ENCODE measurements around the gene KBTBD4. TPM values are rescaled to one million over a fixed set of nuclear protein-coding genes. Genes with fewer than 3 reads are reported as not detected.
"Not testable (repeated sequence)": the region's sequence is repeated elsewhere in the genome, so short reads cannot be mapped to it uniquely, and the experiment has no call there.

The KBTBD4 gene
- polyA plus RNA-seq, 1 donor from 2014 or later: 79.5 TPM

DNA sequence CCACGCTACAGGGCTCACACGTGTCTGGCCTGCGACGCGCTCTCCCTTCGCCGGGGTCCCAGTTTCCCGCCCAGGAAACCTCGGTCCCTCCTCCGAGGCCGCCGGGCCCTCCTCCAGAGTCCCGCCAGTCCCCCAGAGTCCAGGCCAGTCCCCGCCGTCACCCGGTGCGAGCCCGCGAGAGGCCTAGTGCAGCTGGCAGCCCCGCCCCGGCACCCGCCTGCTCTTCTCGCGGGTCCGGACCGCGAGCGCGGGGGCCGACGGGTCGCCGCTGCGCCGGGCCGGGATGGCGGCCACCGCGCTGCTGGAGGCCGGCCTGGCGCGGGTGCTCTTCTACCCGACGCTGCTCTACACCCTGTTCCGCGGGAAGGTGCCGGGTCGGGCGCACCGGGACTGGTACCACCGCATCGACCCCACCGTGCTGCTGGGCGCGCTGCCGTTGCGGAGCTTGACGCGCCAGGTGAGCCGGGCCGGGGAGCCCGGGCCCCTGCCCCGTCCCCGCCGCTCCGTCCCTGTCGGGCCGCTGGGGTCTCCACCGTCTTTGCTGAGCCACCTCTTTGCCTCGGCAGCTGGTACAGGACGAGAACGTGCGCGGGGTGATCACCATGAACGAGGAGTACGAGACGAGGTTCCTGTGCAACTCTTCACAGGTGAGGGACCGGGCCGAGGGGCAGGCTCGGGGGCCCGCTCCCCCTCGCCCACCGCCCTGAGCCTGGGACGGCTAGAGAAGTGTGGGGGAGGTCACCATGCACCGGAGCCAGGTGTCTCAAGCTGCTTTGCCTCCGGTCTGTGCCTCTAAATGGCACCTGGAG is 13.2 kb downstream of the KBTBD4 start, which contains the start of gene PTPMT1:
PTPMT1 (plus strand) TSS at position 260 of the 809 bp plus-strand sequence; CDS start at position 284, 24 bp downstream.
- Histone ChIP-seq H3K9ac (ENCODE audit: low read length) (no peak within 1 kb of the TSS), H3K4me2 (ENCODE audit: low read length) (no peak within 1 kb of the TSS), H3K27me3 (ENCODE audit: insufficient read depth, low read depth, low read length) (peaks cover 16% of the 10 kb centered on the region), H3K79me2 (replicated peaks; ENCODE audit: insufficient read depth, low read length) (no peaks in the 10 kb centered on the region), H3K9me3 (ENCODE audit: low read length) (no peaks in the 10 kb centered on the region), H3F3A (ENCODE audit: insufficient read depth, low read length, poor library complexity, severe bottlenecking) (no peaks in the 10 kb centered on the region), H3K4me3 (ENCODE audit: low read length) (no peak within 1 kb of the TSS), H3K27ac (ENCODE audit: low read length) (no peak within 1 kb of the TSS), H2AFZ (ENCODE audit: low read depth, low read length) (no peak within 1 kb of the TSS), H3K36me3 (ENCODE audit: insufficient read depth, low read length) (no peaks in the 10 kb centered on the region), H4K20me1 (ENCODE audit: insufficient read depth) (no peaks in the 10 kb centered on the region), H3K9me2 (ENCODE audit: insufficient read depth, low read length) (no peaks in the 10 kb centered on the region)
- no peak for TF ChIP-seq EP300 (conservative IDR thresholded peaks at IDR 0.05; ENCODE audit: poor library complexity, severe bottlenecking)
- TF ChIP-seq TAF1 (IDR thresholded peaks at IDR 0.05; ENCODE audit: low read depth): no peak
- no peak for TF ChIP-seq REST (IDR thresholded peaks at IDR 0.05; ENCODE audit: borderline replicate concordance)
- TF ChIP-seq POLR2AphosphoS5 (IDR thresholded peaks at IDR 0.05): no peak
- TF ChIP-seq, protein P1, sequence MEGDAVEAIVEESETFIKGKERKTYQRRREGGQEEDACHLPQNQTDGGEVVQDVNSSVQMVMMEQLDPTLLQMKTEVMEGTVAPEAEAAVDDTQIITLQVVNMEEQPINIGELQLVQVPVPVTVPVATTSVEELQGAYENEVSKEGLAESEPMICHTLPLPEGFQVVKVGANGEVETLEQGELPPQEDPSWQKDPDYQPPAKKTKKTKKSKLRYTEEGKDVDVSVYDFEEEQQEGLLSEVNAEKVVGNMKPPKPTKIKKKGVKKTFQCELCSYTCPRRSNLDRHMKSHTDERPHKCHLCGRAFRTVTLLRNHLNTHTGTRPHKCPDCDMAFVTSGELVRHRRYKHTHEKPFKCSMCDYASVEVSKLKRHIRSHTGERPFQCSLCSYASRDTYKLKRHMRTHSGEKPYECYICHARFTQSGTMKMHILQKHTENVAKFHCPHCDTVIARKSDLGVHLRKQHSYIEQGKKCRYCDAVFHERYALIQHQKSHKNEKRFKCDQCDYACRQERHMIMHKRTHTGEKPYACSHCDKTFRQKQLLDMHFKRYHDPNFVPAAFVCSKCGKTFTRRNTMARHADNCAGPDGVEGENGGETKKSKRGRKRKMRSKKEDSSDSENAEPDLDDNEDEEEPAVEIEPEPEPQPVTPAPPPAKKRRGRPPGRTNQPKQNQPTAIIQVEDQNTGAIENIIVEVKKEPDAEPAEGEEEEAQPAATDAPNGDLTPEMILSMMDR (IDR thresholded peaks at IDR 0.05; ENCODE audit: poor library complexity, severe bottlenecking): no peak
- no peak for TF ChIP-seq EZH2 (IDR thresholded peaks at IDR 0.05; ENCODE audit: borderline replicate concordance, insufficient read depth, low read length, poor library complexity, severe bottlenecking)
- no peak for TF ChIP-seq RAD21 (conservative IDR thresholded peaks at IDR 0.05)
- no peak for TF ChIP-seq SMC3 (conservative IDR thresholded peaks at IDR 0.05; ENCODE audit: poor library complexity)
- no peak for TF ChIP-seq MXI1 (conservative IDR thresholded peaks at IDR 0.05; ENCODE audit: poor library complexity, severe bottlenecking)

- Histone ChIP-seq H3K27ac (ENCODE audit: low read length) (no peak overlapping the region), H3K4me3 (ENCODE audit: low read length) (no peak overlapping the region), H3K79me2 (replicated peaks; ENCODE audit: insufficient read depth, low read length) (no peaks in the 10 kb centered on the region), H3K36me3 (ENCODE audit: insufficient read depth, low read length) (no peaks in the 10 kb centered on the region), H4K20me1 (ENCODE audit: insufficient read depth) (no peaks in the 10 kb centered on the region), H3K9me3 (ENCODE audit: low read length) (no peaks in the 10 kb centered on the region), H3K9ac (ENCODE audit: low read length) (no peak overlapping the region), H2AFZ (ENCODE audit: low read depth, low read length) (no peak overlapping the region), H3K9me2 (ENCODE audit: insufficient read depth, low read length) (no peaks in the 10 kb centered on the region), H3F3A (ENCODE audit: insufficient read depth, low read length, poor library complexity, severe bottlenecking) (no peaks in the 10 kb centered on the region), H3K27me3 (ENCODE audit: insufficient read depth, low read depth, low read length) (peaks cover 16% of the 10 kb centered on the region), H3K4me2 (ENCODE audit: low read length) (no peak overlapping the region)
- no peak for TF ChIP-seq TAF1 (IDR thresholded peaks at IDR 0.05; ENCODE audit: low read depth)
- TF ChIP-seq MXI1 (conservative IDR thresholded peaks at IDR 0.05; ENCODE audit: poor library complexity, severe bottlenecking): no peak
- TF ChIP-seq REST (IDR thresholded peaks at IDR 0.05; ENCODE audit: borderline replicate concordance): no peak
- no peak for TF ChIP-seq EP300 (conservative IDR thresholded peaks at IDR 0.05; ENCODE audit: poor library complexity, severe bottlenecking)
- TF ChIP-seq, protein P1 (IDR thresholded peaks at IDR 0.05; ENCODE audit: poor library complexity, severe bottlenecking): no peak
- TF ChIP-seq EZH2 (IDR thresholded peaks at IDR 0.05; ENCODE audit: borderline replicate concordance, insufficient read depth, low read length, poor library complexity, severe bottlenecking): no peak
- no peak for TF ChIP-seq POLR2AphosphoS5 (IDR thresholded peaks at IDR 0.05)
- TF ChIP-seq RAD21 (conservative IDR thresholded peaks at IDR 0.05): no peak
- TF ChIP-seq SMC3 (conservative IDR thresholded peaks at IDR 0.05; ENCODE audit: poor library complexity): no peak
These were observed 13.8 kb downstream of the KBTBD4 start for GRCh38 chr11:47564933-47565339.

- H3K36me3 ChIP-seq (ENCODE audit: insufficient read depth, low read length); H3K79me2 ChIP-seq (replicated peaks; ENCODE audit: insufficient read depth, low read length); H3K9me2 ChIP-seq (ENCODE audit: insufficient read depth, low read length); H3K4me2 ChIP-seq (ENCODE audit: low read length); H3K9ac ChIP-seq (ENCODE audit: low read length); H3K4me3 ChIP-seq (ENCODE audit: low read length); H3F3A ChIP-seq (ENCODE audit: insufficient read depth, low read length, poor library complexity, severe bottlenecking); H3K27ac ChIP-seq (ENCODE audit: low read length); H4K20me1 ChIP-seq (ENCODE audit: insufficient read depth); H2AFZ ChIP-seq (ENCODE audit: low read depth, low read length); H3K9me3 ChIP-seq (ENCODE audit: low read length): not testable (repeated sequence)
- H3K27me3 ChIP-seq (ENCODE audit: insufficient read depth, low read depth, low read length): peaks cover 16% of the 10 kb centered on the region
These were observed 14.4 kb downstream of the KBTBD4 start for GRCh38 chr11:47564366-47564765.
